Measurements from ENCODE around the gene MR1. TPM values are rescaled to one million over a fixed set of nuclear protein-coding genes. Genes with fewer than 3 reads are reported as not detected.

The MR1 gene
- total RNA-seq, 1 donor from 2014 or later, result 2.9 TPM

DNA sequence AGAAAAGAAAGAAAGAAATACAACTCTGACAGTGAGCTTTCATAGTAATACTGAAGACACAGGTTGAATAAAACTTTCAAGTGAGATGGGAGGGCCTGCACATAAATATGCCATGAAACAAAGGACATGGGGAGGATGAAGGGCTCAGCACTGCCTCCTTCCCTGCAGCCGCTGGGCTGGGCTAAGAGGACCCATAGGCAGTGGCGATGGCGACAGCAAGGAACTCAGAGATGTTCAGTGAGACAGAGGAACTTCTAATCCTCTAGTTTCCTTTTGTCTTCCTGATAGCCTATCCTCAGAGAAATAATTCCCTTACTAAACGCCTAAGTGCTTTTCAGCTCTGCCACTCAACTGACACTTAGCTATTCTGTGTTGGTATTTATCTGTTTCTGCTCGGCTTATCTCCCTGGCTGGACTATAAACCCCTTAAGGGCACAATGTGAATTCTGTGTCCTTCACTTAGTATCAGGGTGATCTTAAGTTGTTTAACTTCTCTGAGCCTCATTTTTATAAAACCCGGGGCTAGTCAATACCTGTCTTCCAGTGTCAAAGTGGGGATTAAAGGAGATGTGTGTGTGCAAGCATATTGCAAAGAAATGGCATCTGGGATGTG, 30.3 kb downstream of the MR1 start:
- no peak for DNase-seq

- no peak for DNase-seq
Measured at GRCh38 chr1:181064702-181065101, 30.9 kb downstream of the MR1 start.

GRCh38 chr1:181073638-181074037, 39.9 kb downstream of the MR1 start:
- DNase-seq, result peak; percentile 84

DNA sequence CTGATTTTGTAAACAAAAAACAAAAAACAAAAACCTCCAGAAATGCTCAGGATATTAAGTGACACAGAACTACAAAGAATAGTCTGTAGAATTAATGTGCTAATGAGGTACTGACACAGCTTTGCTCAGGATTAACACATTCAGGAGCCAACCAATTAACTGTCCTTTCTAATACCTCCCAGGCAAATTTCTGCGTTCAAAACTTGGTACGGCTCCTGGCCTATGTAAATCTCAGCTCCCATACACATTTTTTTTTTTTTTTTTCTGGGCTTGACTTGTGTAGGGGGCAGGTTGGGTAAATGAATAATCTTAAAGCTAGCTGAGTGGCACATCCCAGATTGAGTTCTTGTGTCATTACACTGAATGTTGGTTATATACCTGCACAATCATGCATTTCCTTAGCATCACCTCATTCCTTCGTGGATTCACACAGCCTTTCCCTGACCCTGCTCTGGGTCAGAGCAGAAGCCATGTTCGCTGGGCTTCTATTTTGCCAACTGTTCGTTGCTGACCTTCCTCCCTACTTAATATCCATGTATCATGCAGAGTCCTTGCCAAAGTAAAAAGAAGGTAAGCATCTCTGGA, 42.1 kb downstream of the MR1 start:
- DNase-seq, result no peak

GRCh38 chr1:181076852-181077251, 43.1 kb downstream of the MR1 start:
- DNase-seq, result no peak

DNA sequence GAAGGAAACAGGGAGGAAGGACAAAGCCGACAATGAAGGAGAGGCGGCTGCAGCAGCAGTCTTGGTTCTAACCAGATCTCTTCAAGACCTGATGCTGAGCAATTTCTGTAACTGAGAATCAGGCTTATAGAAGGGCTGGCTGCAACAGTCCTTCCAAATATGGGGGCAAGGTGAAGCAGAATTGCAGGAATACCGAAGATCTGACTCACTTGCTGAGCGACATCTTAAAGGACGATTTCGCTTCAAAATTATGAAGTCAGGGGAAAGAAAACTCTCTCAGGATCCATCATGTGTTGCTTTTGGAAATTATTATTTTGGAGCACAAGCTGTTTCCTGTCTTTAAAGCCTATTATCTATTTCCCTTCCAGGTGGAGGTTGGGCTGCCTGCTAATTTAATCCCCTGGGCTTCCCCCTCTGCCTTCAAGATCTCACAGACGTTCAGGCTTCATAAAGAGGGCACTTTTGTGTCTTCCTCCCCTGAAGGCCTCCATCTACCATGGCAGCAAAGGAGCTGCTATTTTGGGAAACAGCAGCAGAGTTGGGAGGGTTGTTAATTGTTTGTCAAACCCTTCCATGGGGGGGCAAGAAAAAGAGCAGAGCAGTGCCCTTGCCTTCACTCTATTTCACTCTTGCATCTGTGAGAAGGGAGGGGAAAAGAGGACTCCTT, 43.9 kb downstream of the MR1 start:
- DNase-seq, result peak; percentile 63

- no peak for DNase-seq
Measured at GRCh38 chr1:181079382-181079781, 45.6 kb downstream of the MR1 start.

- DNase-seq, result no peak
Measured at GRCh38 chr1:181079920-181080319, 46.1 kb downstream of the MR1 start.

DNA sequence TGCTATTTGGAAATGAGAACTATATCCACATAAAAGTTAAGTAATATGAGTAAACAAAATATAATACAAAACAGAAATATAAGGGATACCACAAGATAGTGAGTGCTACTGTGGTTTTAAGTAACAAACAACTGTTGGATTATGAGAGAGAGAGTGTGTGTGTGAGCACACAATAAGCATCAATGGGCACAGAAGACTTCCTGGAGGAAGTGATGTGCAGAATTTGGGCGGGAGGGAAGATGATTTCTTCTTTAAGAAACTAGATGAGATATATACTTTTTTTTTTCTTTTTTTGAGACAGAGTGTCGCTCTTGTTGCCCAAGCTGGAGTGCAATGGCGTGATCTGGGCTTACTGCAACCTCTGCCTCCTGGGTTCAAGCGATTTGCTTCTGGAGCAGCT, 46.8 kb downstream of the MR1 start:
- no peak for DNase-seq

DNA sequence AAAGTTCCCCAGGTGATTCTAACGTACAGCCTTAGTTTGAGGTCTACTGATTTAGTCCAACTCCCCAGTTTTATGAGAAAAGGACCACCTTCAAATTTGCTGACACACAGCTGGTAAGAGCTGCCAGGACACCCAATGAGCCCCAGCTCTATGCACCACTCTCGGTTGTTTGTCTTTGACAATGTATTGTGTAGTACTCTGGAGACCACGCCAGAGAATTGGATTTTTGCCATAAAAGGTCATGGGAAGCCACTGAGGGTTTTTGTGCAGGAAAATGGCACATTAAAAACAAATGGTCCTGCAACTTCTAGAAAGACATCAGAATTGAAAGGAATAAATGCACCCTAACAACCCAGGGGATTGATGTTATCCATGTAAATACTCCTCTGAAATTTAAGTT, 47.6 kb downstream of the MR1 start:
- peak; percentile 68 for DNase-seq

GRCh38 chr1:181083842-181084605, 50.2 kb downstream of the MR1 start:
- DNase-seq, result peak; percentile 72

DNA sequence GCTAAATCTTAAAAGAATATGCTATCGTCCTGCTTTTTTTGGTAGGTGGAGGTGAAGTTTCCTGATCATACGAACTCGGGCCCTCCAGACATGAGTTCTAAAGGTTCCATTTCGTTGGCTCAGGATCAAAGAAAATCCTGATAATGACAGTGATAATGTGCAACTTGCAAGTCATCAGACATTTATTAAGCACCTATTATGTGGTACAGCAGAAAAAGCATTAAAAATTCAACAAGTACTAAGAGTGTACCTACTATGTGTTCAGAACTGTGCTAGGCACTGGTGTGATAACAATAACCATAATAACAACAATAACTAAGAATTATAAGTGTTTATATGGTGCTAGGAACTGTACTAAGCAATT, 50.8 kb downstream of the MR1 start:
- DNase-seq, result no peak

DNA sequence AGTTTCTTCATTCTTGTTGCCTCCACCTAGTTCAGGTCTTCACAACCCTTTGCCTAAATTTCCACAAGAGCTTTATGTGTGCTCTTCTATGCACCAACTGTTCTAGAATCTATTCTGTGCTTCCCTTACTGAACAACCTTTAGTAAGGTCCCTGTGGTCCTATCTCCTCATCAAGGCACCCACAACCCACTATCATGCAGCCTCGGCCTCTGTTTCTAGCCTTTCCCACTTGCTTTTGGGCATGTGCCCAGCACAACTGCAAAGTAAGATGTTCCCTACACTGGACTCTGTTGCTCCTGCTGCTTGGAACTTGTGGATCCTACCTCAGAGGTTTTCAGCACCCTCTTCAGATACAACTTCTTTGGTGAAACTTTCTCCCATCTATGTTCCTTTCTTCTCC, 52.3 kb downstream of the MR1 start:
- DNase-seq, result no peak

DNA sequence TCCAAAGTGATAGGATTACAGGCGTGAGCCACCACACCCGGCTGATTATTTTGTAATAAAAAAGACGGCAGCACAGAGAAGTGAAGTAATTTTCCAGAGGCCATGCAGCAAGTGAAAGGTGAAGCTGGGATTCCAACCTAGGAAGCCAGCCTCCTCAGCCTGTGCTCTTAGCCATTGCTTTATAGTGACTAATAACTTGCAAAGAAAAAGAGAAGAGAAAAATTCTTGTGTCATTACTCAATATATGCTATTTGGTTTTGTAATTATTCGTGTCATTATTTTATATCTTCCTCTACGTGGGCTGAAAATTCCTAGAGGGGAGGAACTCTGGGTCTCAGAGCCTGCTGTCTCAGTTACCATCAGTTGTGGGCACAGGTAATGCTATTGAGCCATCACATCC, 53.1 kb downstream of the MR1 start:
- DNase-seq, result no peak

DNA sequence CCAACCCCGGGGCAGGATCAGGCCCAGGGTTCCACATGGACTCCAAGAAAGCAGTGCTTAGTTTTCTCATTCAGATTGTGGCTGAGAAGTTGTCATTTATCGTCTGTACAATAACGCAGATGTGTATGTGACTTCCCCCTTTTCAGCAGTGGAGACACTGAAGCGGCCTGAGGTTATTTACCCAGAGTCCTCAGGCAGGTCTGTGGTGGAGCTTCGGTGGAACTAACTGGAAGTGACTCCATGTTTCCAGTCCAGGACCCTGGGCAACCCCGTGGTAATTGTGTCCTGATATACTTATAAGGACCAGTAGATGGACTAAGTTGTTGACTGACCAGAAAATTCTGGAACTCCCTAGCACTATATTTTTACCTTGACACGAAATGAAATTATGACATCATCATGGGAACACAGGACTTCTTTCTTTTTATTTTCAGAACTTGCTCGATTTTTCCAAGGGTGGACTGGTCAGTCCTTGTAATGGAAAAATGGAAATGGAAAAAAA, 53.7 kb downstream of the MR1 start:
- DNase-seq, result peak; percentile 40

DNA sequence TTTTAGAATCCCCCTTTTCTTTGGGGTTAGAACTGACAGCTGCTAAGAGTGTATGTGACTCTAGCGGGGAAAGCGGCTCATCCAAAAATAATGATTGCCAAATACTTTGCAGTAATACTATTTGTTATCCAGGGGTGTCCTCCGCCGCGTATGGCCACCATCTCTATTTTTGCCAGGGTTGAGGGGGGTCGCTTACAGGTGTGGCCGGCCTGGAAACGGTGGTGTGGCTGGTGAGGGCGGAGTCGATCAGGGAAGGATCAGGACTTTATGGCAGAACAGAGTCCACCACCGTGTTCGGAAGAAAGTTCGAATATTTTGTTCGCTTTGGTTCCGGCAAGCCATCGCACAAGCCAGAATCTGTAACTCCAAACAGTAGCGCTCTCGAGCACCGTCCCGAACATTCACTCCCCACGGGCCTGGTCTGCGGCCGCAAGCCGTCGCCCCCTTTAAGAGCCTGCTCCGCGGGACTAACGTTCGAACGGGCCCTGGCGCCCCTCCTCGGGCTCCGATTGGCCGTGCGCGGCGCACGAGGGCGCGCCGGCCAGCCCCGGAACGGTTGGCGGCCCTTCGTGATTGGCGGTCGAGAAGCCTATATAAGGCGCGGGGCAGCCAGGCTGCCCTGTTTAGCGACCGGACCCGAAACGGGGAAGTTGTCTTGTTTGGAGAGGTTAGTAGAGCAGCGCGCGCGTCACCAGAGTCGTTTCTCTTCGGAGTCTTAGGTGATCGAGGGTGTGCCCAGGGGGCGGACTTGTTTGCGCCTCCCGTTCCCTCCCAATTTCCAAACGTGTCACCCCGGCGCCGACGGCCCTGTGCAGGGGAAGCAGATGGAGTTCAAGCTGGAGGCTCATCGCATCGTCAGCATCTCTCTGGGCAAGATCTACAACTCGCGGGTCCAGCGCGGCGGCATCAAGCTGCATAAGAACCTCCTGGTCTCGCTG, 54.6 kb downstream of the MR1 start, which contains the start of gene IER5:
Gene IER5 (plus strand): TSS at position 622 of the 938 bp plus-strand sequence. CDS start 203 bp downstream, at position 825.
- DNase-seq, result peak; percentile 97

DNA sequence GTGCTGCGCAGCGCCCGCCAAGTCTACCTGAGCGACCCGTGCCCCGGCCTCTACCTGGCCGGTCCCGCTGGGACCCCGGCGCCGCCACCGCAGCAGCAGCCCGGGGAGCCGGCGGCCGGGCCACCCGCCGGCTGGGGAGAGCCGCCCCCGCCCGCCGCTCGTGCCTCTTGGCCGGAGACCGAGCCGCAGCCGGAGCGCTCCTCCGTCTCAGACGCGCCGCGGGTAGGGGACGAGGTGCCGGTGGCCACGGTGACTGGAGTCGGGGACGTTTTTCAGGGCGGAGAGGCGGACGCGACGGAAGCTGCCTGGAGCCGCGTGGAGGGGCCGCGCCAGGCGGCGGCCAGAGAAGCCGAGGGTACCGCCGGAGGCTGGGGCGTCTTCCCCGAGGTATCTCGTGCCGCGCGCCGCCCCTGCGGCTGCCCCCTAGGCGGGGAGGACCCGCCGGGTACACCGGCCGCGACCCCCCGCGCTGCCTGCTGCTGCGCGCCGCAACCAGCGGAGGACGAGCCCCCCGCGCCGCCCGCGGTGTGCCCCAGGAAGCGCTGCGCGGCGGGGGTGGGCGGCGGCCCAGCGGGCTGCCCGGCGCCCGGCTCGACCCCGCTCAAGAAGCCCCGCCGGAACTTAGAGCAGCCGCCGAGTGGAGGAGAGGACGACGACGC, 55.4 kb downstream of the MR1 start:
- no peak for DNase-seq

DNA sequence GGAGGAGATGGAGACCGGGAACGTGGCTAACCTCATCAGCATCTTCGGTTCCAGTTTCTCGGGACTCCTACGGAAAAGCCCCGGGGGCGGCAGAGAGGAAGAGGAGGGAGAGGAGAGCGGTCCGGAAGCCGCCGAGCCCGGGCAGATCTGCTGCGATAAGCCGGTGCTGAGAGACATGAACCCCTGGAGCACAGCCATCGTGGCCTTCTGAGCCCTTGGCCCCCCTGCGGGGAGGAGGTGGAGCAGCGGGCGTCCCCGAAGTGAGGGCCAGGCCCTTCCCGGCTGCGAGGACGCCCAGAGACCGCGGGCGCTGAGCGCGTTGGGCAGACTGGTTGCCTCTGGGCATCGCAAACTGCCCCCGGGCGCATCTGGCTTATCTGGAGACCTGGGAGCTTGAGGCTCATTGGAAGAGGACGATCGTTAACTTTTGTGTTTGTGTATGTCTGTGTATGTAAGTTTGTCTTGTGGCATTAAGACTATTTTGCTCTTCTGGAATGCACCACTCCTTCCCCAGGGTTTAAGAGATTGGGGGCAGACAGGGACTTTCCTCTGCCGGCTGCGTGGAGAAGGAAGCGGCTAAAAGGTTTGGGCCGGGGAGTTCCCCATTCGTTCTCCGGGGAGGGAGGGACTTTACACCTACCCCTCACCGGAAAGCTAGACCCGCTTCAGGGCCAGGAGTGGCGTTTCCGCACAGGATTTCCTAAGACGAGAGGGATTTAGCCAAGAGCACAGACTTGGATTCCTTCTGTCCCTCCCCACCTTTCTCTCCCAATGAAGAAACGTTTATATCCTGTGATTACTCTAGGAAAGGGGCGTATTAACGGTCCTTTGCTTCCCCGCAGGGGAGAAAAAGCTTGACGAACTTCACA, 56.1 kb downstream of the MR1 start:
- peak; percentile 81 for DNase-seq

GRCh38 chr1:181090641-181091126, 56.9 kb downstream of the MR1 start:
- DNase-seq, result peak; percentile 55

DNA sequence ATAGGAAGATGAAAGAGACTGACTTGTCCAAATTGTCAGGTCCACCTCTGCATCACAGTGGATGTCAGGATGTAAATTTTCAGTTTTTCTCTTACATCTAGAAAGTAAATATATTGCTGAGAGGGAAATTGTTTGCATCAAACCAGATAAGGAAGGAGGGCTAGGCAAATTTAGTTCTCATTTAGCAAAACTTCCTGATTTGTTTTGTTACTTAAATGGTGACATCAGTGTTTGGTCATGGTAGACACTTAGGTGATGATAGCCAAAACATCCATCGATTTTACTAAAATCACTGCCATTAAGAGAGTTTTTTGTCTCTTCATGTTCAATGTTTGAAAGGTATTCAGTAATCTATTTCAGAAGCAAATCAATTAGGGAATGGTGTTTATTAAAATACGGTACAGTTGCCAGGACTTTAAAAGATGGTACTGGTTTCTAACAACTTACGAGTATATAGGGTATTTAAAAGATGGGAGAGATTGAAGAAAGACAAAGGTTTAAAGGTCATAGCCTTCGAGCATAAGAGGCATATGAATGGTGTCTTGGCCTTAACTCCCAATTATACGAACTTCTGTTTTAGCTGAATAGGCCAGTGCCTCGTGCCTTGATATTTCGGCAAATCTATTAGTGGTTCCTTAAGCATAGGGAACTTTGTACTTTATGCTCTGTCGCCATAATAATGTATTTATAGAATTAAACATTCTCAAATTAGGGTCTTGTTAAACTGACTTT, 57.7 kb downstream of the MR1 start:
- no peak for DNase-seq

All from dermis blood vessel endothelial cell (primary cell).